K562 (cell line): ENCODE data around the gene FFAR1. TPM values are rescaled to one million over a fixed set of nuclear protein-coding genes. Genes with fewer than 3 reads are reported as not detected.

Experiments
- ATF7 ChIP-seq: fragments of 450-650 bp; IDR thresholded peaks from 2 replicates; pipeline ENCODE4 v1.7.1; 2014; ENCODE audit warnings: mild to moderate bottlenecking, moderate library complexity
- CHD4 ChIP-seq: fragments of 200-600 bp; sonication (generic); IDR thresholded peaks from 3 replicates; pipeline ENCODE4 v1.6.1; 2012; ENCODE audit warnings: low read depth, mild to moderate bottlenecking, mixed read lengths, low read length, inconsistent platforms; ENCODE audit not compliant: insufficient read depth, insufficient replicate concordance, poor library complexity, severe bottlenecking
- DPF2 ChIP-seq: fragments of 450-650 bp; IDR thresholded peaks from 2 replicates; pipeline ENCODE4 v1.6.1; 2016
- GTF2A2 ChIP-seq: IDR thresholded peaks from 2 replicates; pipeline ENCODE4 v1.6.1; 2016; ENCODE audit warnings: mild to moderate bottlenecking, missing genetic modification characterization, missing compliant biosample characterization
- HDAC2 ChIP-seq: fragments of 450-650 bp; IDR thresholded peaks from 2 replicates; pipeline ENCODE4 v1.6.1; 2016; ENCODE audit warnings: mild to moderate bottlenecking
- HDGF ChIP-seq: fragments of 450-650 bp; IDR thresholded peaks from 2 replicates; pipeline ENCODE4 v1.6.1; 2016
- KLF6 ChIP-seq: fragments of 250-450 bp; sonication (Bioruptor Pico); IDR thresholded peaks from 2 replicates; pipeline ENCODE4 v1.4.0; 2020; ENCODE audit warnings: mild to moderate bottlenecking, moderate library complexity, borderline replicate concordance
- MIER1 ChIP-seq: fragments of 450-650 bp; IDR thresholded peaks from 2 replicates; pipeline ENCODE4 v1.6.1; 2016; ENCODE audit warnings: antibody characterized with exemption, mild to moderate bottlenecking, low read depth
- NFATC3 ChIP-seq: fragments of 450-650 bp; IDR thresholded peaks from 2 replicates; pipeline ENCODE4 v1.6.1; 2017; ENCODE audit warnings: mild to moderate bottlenecking
- NR2C1 ChIP-seq, 2 experiments: fragments of 450-650 bp; IDR thresholded peaks; 2 replicates each; pipeline ENCODE4 v1.6.1; 2017; ENCODE audit warnings: mild to moderate bottlenecking in 2 of 2, antibody characterized with exemption in 1 of 2, inconsistent platforms in 1 of 2, missing compliant biosample characterization in 1 of 2, missing genetic modification characterization in 1 of 2
- OTX1 ChIP-seq: fragments of 450-650 bp; formaldehyde crosslinking; IDR thresholded peaks from 2 replicates; pipeline ENCODE4 v1.4.0; 2022; ENCODE audit warnings: mild to moderate bottlenecking
- POLR2G ChIP-seq: fragments of 200-400 bp; formaldehyde crosslinking; IDR thresholded peaks from 2 replicates; pipeline ENCODE4 v1.6.1; 2017; ENCODE audit warnings: low read depth, mild to moderate bottlenecking, antibody characterized with exemption, low read length, moderate library complexity
- PTBP1 ChIP-seq: fragments of 200-400 bp; formaldehyde crosslinking; IDR thresholded peaks from 2 replicates; pipeline ENCODE4 v1.6.1; 2017; ENCODE audit warnings: low read depth, low read length
- RFX7 ChIP-seq: fragments of 250-450 bp; sonication (Bioruptor Pico); IDR thresholded peaks from 2 replicates; pipeline ENCODE4 v1.5.1; 2021; ENCODE audit warnings: mild to moderate bottlenecking
- SETDB1 ChIP-seq: IDR thresholded peaks from one replicate; pipeline ENCODE4 v1.6.1; 2012; ENCODE audit warnings: low read length, control low read depth, inconsistent platforms
- SIN3A ChIP-seq, 2 experiments: fragments of 150-350 bp in 1 of 2; IDR thresholded peaks; 2 replicates each; pipeline ENCODE4 v1.6.1; 2011 to 2016; ENCODE audit warnings: borderline replicate concordance in 2 of 2, low read depth in 2 of 2, low read length in 2 of 2, mild to moderate bottlenecking in 2 of 2, moderate library complexity in 2 of 2; ENCODE audit not compliant: control insufficient read depth in 1 of 2
- SREBF1 ChIP-seq: fragments of 150-350 bp; IDR thresholded peaks from 2 replicates; pipeline ENCODE4 v1.6.1; 2014; ENCODE audit warnings: antibody characterized with exemption, low read depth, low read length, borderline replicate concordance
- THRAP3 ChIP-seq: fragments of 450-650 bp; IDR thresholded peaks from 2 replicates; pipeline ENCODE4 v1.6.1; 2016; ENCODE audit warnings: mild to moderate bottlenecking, inconsistent platforms, borderline replicate concordance
- XRCC5 ChIP-seq: fragments of 200-400 bp; formaldehyde crosslinking; IDR thresholded peaks from 2 replicates; pipeline ENCODE4 v1.6.1; 2017; ENCODE audit warnings: low read depth, mild to moderate bottlenecking, low read length
- ZNF133 ChIP-seq: fragments of 250-450 bp; sonication (Bioruptor Pico); IDR thresholded peaks from 2 replicates; pipeline ENCODE4 v1.4.0; 2020; ENCODE audit warnings: mild to moderate bottlenecking
- ZNF766 ChIP-seq: fragments of 200-800 bp; sonication (Bioruptor generic); conservative IDR thresholded peaks from 2 replicates; pipeline ENCODE4 v1.6.1; 2016; ENCODE audit warnings: missing genetic modification characterization, missing compliant biosample characterization
- ZNF79 ChIP-seq: fragments of 250-450 bp; sonication (Bioruptor Pico); IDR thresholded peaks from 2 replicates; pipeline ENCODE4 v1.4.0; 2020; ENCODE audit warnings: low read depth, mild to moderate bottlenecking, moderate library complexity
- polyA plus RNA-seq, 8 experiments: library from polyadenylated mRNA; depleted of rRNA in 4 of 8; stranded (reverse) in 5 of 8; unstranded in 3 of 8; fragments of >200 nt; fragmentation: Nextera tagmentation in 2 of 8; fragmentation: Illumina TruSeq in 1 of 8; extraction: Ambion mirVana in 2 of 8; extraction: Trizol in 1 of 8; gene quantifications; 2 replicates each; pipeline versions ENCODE4 v1.2.1 to v1.2.3, GENCODE V29; 2011 to 2014; ENCODE audit warnings: inconsistent platforms in 1 of 8, missing spikeins in 1 of 8
- total RNA-seq, 7 experiments: library from RNA; depleted of rRNA in 6 of 7; stranded (reverse); fragments of >200 nt in 6 of 7; fragmentation: Illumina TruSeq in 2 of 7; extraction: Trizol in 2 of 7; gene quantifications; 2 replicates each; pipeline versions ENCODE4 v1.2.1 to v1.2.3, GENCODE V29; 2011 to 2021; ENCODE audit warnings: low replicate concordance in 1 of 7
- TF ChIP-seq, protein P1 (sequence below): fragments of 450-650 bp; conservative IDR thresholded peaks from 2 replicates; pipeline ENCODE4 v1.6.1; 2016; ENCODE audit warnings: missing genetic modification characterization, low read depth, mild to moderate bottlenecking, missing compliant biosample characterization, moderate library complexity
- TF ChIP-seq, protein P2 (sequence below): fragments of 250-450 bp; sonication (Bioruptor Pico); IDR thresholded peaks from 2 replicates; pipeline ENCODE4 v1.4.0; 2020; ENCODE audit warnings: mild to moderate bottlenecking, moderate library complexity
- TF ChIP-seq, protein P3 (sequence below): fragments of 450-650 bp; IDR thresholded peaks from 2 replicates; pipeline ENCODE4 v1.6.1; 2016; ENCODE audit warnings: antibody characterized with exemption

FFAR1 gene
- total and polyA plus RNA-seq, 9 of the 15 experiments (the other 6 are each of a cell fraction or from before 2014, with no cell fraction given), result not detected

DNA sequence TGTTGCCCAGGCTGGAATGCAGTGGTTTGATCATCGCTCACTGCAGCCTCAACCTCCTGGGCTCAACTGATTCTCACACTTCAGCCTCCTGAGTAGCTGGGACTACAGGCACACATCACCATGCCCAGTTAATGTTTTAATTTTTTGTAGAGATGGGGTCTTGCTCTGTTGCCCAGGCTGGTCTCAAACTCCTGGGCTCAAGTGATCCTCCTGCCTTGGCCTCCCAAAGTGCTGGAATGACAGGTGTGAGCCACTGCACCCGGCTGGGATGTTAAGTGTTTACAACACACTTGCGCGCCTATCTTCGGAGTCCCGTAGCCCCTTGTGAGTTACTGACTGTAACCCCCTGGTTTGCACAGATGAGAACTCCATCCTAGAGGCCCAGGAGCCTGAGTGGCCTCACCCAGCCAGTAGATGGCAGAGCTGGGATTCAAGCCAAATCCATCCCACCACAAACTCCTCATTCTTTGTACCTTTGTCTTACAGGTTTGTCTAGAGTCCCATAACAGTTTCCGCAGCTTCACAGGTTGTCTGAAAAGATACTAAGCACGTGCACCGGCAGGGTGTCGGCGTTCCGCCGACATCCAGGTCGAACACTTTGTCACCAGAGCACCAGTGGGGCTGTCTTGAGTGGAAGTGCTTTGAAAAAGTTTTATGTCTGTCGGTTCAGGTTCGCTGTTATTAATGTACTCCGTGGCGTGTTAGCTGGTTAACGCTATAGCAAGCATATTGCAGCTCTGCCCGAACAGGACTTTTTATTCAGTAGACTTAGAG lies 41.0 kb upstream of the FFAR1 start (continued):
- TF ChIP-seq DPF2 (0 out of 2 replicates have a peak, but pooled peaks have one; percentile 36), HDAC2 (peak; percentile 83), GTF2A2 (no peak), ZNF133 (CRISPR knock-in tag) (no peak), SETDB1 (no peak), ATF7 (peak; percentile 34; the same call in 1 of the 2 replicates), MIER1 (0 out of 2 replicates have a peak, but pooled peaks have one; percentile 55), PTBP1 (0 out of 2 replicates have a peak, but pooled peaks have one; percentile 27), HDGF (peak; percentile 90; the same call in 1 of the 2 replicates), NFATC3 (no peak), ZNF79 (no peak), KLF6 (CRISPR knock-in tag) (0 out of 2 replicates have a peak, but pooled peaks have one; percentile 22), CHD4 (no peak), SIN3A (IDR thresholded peaks at IDR 0.05; ENCODE audit: borderline replicate concordance in 2 of 2, control insufficient read depth in 1 of 2, low read depth in 2 of 2, low read length in 2 of 2) (no peak), XRCC5 (no peak), ZNF766 (CRISPR knock-in tag) (peak; percentile 11; the same call in 1 of the 2 replicates), SREBF1 (no peak), POLR2G (no peak), RFX7 (CRISPR knock-in tag) (no peak), NR2C1 (IDR thresholded peaks at IDR 0.05) (no peak), NR2C1 (tag; IDR thresholded peaks at IDR 0.05) (no peak), OTX1 (no peak), THRAP3 (0 out of 2 replicates have a peak, but pooled peaks have one; percentile 57)
- TF ChIP-seq, protein P1, sequence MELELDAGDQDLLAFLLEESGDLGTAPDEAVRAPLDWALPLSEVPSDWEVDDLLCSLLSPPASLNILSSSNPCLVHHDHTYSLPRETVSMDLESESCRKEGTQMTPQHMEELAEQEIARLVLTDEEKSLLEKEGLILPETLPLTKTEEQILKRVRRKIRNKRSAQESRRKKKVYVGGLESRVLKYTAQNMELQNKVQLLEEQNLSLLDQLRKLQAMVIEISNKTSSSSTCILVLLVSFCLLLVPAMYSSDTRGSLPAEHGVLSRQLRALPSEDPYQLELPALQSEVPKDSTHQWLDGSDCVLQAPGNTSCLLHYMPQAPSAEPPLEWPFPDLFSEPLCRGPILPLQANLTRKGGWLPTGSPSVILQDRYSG (tag), result peak; percentile 63; the same call in 1 of the 2 replicates
- TF ChIP-seq, protein P2, sequence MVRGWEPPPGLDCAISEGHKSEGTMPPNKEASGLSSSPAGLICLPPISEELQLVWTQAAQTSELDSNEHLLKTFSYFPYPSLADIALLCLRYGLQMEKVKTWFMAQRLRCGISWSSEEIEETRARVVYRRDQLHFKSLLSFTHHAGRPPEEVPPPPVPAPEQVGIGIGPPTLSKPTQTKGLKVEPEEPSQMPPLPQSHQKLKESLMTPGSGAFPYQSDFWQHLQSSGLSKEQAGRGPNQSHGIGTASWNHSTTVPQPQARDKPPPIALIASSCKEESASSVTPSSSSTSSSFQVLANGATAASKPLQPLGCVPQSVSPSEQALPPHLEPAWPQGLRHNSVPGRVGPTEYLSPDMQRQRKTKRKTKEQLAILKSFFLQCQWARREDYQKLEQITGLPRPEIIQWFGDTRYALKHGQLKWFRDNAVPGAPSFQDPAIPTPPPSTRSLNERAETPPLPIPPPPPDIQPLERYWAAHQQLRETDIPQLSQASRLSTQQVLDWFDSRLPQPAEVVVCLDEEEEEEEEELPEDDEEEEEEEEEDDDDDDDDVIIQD (CRISPR knock-in tag), result 0 out of 2 replicates have a peak, but pooled peaks have one; percentile 45
- TF ChIP-seq, protein P3, sequence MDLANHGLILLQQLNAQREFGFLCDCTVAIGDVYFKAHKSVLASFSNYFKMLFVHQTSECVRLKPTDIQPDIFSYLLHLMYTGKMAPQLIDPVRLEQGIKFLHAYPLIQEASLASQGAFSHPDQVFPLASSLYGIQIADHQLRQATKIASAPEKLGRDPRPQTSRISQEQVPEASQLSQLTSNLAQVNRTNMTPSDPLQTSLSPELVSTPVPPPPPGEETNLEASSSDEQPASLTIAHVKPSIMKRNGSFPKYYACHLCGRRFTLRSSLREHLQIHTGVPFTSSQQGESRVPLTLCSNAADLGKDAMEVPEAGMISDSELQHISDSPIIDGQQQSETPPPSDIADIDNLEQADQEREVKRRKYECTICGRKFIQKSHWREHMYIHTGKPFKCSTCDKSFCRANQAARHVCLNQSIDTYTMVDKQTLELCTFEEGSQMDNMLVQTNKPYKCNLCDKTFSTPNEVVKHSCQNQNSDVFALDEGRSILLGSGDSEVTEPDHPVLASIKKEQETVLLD, result no peak; the same call in 1 of the 2 replicates
